HEK293 (cell line): ENCODE data around the gene CD300LG.

Source experiments
- KLF8 ChIP-seq: fragments of 450-650 bp; formaldehyde crosslinking; IDR thresholded peaks from 2 replicates; pipeline ENCODE4 v1.5.1; 2016; ENCODE audit warnings: missing biosample characterization, missing genetic modification characterization
- MYNN ChIP-seq: fragments of 450-650 bp; formaldehyde crosslinking; IDR thresholded peaks from 2 replicates; pipeline ENCODE4 v1.5.1; 2016; ENCODE audit warnings: missing biosample characterization, missing genetic modification characterization, borderline replicate concordance
- RBAK ChIP-seq: fragments of 450-650 bp; formaldehyde crosslinking; IDR thresholded peaks from 2 replicates; pipeline ENCODE4 v1.5.1; 2016; ENCODE audit warnings: missing biosample characterization, missing genetic modification characterization
- ZBTB21 ChIP-seq: fragments of 450-650 bp; formaldehyde crosslinking; IDR thresholded peaks from 2 replicates; pipeline ENCODE4 v1.5.1; 2017; ENCODE audit warnings: missing biosample characterization, missing genetic modification characterization
- ZBTB26 ChIP-seq: fragments of 450-650 bp; formaldehyde crosslinking; optimal IDR thresholded peaks from 2 replicates; pipeline ENCODE3; 2016; ENCODE audit warnings: missing biosample characterization, mild to moderate bottlenecking, missing genetic modification characterization
- ZNF48 ChIP-seq: fragments of 450-650 bp; formaldehyde crosslinking; IDR thresholded peaks from 2 replicates; pipeline ENCODE4 v1.5.1; 2016; ENCODE audit warnings: missing biosample characterization, missing genetic modification characterization
- ZXDB ChIP-seq: fragments of 450-650 bp; formaldehyde crosslinking; IDR thresholded peaks from 2 replicates; pipeline ENCODE4 v1.5.1; 2016; ENCODE audit warnings: missing biosample characterization, missing genetic modification characterization
- TF ChIP-seq, protein P1 (sequence below): fragments of 450-650 bp; formaldehyde crosslinking; IDR thresholded peaks from 2 replicates; pipeline ENCODE4 v1.5.1; 2016; ENCODE audit warnings: missing biosample characterization, missing genetic modification characterization
- TF ChIP-seq, protein P2 (sequence below): fragments of 450-650 bp; formaldehyde crosslinking; IDR thresholded peaks from 2 replicates; pipeline ENCODE4 v1.5.1; 2016; ENCODE audit warnings: missing biosample characterization, missing genetic modification characterization

DNA sequence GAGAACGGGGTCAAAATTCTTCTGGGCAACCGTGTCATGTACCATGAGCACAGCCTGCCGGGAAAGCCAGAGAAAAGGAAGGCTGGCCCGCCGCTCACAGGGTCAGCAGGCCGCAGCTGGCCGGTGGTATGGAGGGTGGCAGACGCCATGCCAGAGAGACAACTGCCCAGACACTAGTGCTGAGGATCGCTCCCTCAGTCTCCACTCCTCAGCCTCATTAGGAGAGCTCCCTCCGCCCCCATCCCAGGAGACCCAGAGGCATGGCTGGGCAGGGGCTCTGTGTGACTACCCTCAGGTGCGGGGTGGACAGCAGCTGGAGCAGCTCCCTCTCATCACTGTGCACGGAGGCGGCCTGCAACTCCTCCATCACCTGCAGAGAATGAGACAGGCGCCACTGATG, 17.2 kb upstream of the CD300LG start:
- TF ChIP-seq, protein P1, sequence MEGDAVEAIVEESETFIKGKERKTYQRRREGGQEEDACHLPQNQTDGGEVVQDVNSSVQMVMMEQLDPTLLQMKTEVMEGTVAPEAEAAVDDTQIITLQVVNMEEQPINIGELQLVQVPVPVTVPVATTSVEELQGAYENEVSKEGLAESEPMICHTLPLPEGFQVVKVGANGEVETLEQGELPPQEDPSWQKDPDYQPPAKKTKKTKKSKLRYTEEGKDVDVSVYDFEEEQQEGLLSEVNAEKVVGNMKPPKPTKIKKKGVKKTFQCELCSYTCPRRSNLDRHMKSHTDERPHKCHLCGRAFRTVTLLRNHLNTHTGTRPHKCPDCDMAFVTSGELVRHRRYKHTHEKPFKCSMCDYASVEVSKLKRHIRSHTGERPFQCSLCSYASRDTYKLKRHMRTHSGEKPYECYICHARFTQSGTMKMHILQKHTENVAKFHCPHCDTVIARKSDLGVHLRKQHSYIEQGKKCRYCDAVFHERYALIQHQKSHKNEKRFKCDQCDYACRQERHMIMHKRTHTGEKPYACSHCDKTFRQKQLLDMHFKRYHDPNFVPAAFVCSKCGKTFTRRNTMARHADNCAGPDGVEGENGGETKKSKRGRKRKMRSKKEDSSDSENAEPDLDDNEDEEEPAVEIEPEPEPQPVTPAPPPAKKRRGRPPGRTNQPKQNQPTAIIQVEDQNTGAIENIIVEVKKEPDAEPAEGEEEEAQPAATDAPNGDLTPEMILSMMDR: no peak
- TF ChIP-seq, protein P2, sequence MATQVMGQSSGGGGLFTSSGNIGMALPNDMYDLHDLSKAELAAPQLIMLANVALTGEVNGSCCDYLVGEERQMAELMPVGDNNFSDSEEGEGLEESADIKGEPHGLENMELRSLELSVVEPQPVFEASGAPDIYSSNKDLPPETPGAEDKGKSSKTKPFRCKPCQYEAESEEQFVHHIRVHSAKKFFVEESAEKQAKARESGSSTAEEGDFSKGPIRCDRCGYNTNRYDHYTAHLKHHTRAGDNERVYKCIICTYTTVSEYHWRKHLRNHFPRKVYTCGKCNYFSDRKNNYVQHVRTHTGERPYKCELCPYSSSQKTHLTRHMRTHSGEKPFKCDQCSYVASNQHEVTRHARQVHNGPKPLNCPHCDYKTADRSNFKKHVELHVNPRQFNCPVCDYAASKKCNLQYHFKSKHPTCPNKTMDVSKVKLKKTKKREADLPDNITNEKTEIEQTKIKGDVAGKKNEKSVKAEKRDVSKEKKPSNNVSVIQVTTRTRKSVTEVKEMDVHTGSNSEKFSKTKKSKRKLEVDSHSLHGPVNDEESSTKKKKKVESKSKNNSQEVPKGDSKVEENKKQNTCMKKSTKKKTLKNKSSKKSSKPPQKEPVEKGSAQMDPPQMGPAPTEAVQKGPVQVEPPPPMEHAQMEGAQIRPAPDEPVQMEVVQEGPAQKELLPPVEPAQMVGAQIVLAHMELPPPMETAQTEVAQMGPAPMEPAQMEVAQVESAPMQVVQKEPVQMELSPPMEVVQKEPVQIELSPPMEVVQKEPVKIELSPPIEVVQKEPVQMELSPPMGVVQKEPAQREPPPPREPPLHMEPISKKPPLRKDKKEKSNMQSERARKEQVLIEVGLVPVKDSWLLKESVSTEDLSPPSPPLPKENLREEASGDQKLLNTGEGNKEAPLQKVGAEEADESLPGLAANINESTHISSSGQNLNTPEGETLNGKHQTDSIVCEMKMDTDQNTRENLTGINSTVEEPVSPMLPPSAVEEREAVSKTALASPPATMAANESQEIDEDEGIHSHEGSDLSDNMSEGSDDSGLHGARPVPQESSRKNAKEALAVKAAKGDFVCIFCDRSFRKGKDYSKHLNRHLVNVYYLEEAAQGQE (tag by site-specific recombination): no peak
- TF ChIP-seq ZBTB21 (tag by site-specific recombination): no peak
- TF ChIP-seq ZBTB26 (tag by site-specific recombination): no peak
- TF ChIP-seq ZXDB: no peak
- no peak for TF ChIP-seq KLF8 (tag by site-specific recombination)
- no peak for TF ChIP-seq ZNF48 (tag by site-specific recombination)
- no peak for TF ChIP-seq RBAK (tag by site-specific recombination)
- TF ChIP-seq MYNN (tag by site-specific recombination): no peak
